HG03460 (cell line): ENCODE data around the gene GADD45G.

Source experiments
- ATAC-seq: cut with Tn5 transposase; IDR thresholded peaks from one replicate; pipeline ENCODE4 v1.9.1; 2021; ENCODE audit not compliant: unreplicated experiment

GADD45G gene

GRCh38 chr9:89629081-89629976, 24.5 kb downstream of the GADD45G start:
- no peak for ATAC-seq

GRCh38 chr9:89630508-89630907, 25.7 kb downstream of the GADD45G start:
- no peak for ATAC-seq

GRCh38 chr9:89631384-89631783, 26.6 kb downstream of the GADD45G start:
- ATAC-seq = no peak

GRCh38 chr9:89632192-89632733, 27.5 kb downstream of the GADD45G start:
- ATAC-seq = no peak

GRCh38 chr9:89632736-89633135, 27.9 kb downstream of the GADD45G start:
- ATAC-seq = no peak

GRCh38 chr9:89633404-89633803, 28.6 kb downstream of the GADD45G start:
- no peak for ATAC-seq

- no peak for ATAC-seq
Measured at GRCh38 chr9:89633920-89634319, 29.1 kb downstream of the GADD45G start.

GRCh38 chr9:89634995-89635742, 30.4 kb downstream of the GADD45G start:
- ATAC-seq = no peak

GRCh38 chr9:89635816-89636215, 31.0 kb downstream of the GADD45G start:
- ATAC-seq = no peak

- ATAC-seq = no peak
Measured at GRCh38 chr9:89637787-89638186, 33.0 kb downstream of the GADD45G start.

GRCh38 chr9:89638359-89638758, 33.5 kb downstream of the GADD45G start:
- no peak for ATAC-seq

GRCh38 chr9:89638893-89639292, 34.1 kb downstream of the GADD45G start:
- no peak for ATAC-seq

GRCh38 chr9:89639367-89639795, 34.6 kb downstream of the GADD45G start:
- ATAC-seq = no peak

GRCh38 chr9:89639961-89640360, 35.1 kb downstream of the GADD45G start:
- no peak for ATAC-seq

- no peak for ATAC-seq
Measured at GRCh38 chr9:89640361-89640760, 35.5 kb downstream of the GADD45G start.

- ATAC-seq = no peak
Measured at GRCh38 chr9:89640801-89641200, 36.0 kb downstream of the GADD45G start.

- ATAC-seq = no peak
Measured at GRCh38 chr9:89641980-89642379, 37.2 kb downstream of the GADD45G start.

GRCh38 chr9:89642789-89643188, 38.0 kb downstream of the GADD45G start:
- no peak for ATAC-seq

- no peak for ATAC-seq
Measured at GRCh38 chr9:89646189-89646939, 41.6 kb downstream of the GADD45G start.

- no peak for ATAC-seq
Measured at GRCh38 chr9:89647366-89648128, 42.7 kb downstream of the GADD45G start.
